ENCODE measurements around the gene CLEC3B.

CLEC3B gene

GRCh38 chr3:45007091-45007490, 19.0 kb upstream of the CLEC3B start:
- DNase-seq = no peak

GRCh38 chr3:45008117-45008516, 18.0 kb upstream of the CLEC3B start:
- no peak for DNase-seq

GRCh38 chr3:45009868-45010267, 16.2 kb upstream of the CLEC3B start:
- DNase-seq = no peak

DNA sequence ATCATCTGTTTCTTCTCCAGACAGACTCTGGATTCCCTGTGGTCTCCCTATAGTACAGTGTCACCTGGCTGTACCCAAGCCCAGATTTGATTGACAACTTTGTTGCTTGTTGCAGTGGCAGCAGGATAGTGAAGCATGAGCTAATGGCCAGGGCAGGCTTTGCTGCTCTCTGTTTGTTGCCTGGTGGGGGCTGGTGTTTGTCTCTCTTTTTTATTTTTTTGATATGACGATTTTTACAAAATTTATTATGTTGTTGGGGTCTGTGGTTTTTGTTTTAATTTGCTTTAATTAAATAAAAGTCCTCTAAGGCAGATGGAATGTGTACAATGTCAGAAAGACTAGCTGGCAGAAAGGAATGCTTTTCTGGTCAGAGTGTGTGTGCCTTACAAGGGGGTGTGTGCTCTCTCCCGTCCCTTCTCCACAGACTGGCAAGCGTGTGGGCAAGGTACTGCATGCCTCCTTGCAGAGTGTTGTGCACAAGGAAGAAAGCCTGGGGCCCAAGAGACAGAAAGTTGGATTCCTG, 15.2 kb upstream of the CLEC3B start:
- DNase-seq = no peak

DNA sequence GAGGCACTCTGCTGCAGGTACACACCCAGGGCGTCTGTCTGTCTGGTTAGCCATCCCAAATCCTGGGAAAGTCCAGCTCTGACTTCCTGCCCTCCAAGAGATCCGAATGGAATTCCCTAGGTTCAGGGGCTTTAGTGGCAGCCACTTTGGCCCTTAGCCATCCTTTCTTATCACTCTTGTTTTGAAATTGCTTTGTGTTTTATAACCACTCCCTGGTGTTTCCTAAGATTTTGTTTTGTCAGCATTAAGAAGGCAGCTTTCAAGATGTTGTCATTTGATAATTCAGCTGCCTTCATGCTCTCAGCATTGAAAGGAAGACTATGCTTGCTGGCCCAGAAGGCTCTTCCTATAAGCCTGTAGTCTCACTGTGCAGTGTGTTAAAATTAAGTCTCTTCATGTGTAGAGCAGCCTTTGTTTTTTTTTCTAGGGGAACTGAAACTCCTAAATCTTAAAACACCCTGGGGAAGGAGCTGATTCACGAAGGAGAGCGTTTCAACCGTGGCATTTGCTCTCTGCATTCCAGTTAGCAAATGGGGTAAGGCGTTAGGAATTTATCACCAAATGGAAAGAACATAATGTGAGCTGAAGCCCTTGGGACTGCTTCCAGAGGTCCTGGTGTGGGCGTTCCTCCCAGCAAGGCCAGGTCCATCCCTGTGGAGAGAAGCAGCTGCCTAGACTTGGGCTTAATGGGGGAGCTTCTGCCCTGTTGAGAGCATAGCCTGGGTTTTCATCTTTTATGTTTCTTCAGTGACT, 14.2 kb upstream of the CLEC3B start:
- DNase-seq = no peak

GRCh38 chr3:45012577-45012976, 13.5 kb upstream of the CLEC3B start:
- DNase-seq = no peak

DNA sequence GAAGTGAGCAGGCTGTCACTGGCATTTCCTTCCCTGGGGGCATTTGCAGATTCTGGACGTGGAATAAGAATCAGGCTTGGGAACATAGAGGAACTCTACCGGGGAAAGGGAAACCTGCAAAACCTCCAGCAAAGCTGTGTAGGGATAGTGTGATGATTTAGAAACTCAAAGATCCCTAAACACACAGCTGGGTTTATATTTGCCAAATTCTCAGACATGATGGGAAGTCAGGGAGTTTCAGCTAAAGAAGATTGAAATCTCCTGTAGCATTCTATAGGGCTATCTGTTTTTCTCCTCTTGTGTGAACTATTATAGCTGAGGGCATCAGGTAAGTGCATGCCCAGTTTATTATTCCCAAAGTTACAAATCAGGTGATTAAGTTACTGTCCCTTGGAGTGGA, 9.2 kb upstream of the CLEC3B start:
- no peak for DNase-seq

- DNase-seq = no peak
Observed at GRCh38 chr3:45017821-45018220, 8.3 kb upstream of the CLEC3B start.

DNA sequence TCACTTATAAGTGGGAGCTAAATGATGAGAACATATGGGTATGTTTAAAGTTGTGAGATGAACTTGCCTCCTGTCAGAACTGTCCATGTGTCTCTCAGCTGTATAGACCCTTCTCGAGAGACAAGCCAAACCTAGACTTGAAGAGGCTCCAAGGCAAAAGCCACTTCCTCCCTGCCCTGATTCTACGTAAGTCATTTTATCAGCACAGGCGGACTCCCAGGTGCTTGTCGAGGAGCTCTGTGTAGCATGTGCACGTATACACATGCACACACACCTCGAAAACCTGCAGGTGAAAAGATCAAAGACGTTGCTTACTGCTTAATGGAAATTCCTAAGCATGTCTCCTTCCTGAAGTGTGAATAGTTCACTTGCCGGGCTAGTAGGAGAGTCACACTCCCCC, 5.6 kb upstream of the CLEC3B start:
- no peak for DNase-seq

GRCh38 chr3:45021524-45022297, 4.4 kb upstream of the CLEC3B start:
- no peak for DNase-seq

DNA sequence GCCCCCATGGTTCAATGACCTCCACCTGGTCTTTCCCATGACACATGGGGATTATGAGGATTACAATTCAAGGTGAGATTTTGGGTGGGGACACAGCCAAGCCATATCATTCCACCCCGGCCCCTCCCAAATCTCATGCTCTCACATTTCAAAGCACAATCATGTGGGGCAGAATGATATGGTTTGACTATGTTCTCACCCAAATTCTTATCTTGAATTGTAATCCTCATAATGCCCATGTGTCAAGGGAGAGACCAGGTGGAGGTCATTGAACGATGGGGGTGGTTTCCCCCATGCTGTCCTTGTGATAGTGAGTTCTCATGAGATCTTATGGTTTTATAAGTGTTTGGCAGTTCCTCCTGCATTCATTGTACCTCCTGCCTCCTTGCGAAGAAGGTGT, 2.4 kb upstream of the CLEC3B start:
- no peak for DNase-seq

DNA sequence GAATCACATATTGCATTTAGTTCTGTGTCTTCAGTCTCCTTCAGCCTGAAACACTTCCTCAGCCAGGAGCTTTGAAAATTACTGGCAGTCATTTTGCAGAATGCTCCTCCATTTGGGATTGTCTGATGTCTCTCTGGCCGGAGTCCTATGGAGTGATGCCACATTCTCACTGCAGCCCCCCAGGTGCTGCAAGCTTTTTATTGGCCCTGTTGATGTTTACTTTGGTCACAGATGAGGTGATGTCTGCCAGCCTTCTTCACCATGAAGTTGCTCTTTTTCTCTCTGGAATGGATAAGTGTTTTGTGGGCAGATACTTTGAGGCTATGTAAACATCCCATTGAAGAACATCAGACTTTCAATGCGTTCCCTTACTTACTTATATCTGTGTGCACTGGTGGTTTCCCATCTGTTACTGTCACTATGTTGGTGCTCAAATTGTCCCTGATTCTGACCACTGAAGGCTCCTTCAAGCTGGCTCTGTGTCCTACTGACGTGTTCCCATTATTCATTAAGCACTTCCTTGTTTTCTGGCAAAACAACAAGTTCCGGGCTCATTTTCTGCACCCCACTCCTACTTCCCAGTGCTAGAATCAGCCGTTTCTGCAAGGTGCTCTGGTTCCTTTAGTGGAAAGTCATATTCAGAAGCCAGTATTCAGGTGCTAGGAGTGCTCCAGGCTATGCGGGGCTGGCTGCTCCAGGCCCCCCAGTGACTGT, 1.4 kb upstream of the CLEC3B start:
- no peak for DNase-seq

GRCh38 chr3:45026957-45027356, 854 bp downstream of the CLEC3B start:
- DNase-seq = no peak

DNA sequence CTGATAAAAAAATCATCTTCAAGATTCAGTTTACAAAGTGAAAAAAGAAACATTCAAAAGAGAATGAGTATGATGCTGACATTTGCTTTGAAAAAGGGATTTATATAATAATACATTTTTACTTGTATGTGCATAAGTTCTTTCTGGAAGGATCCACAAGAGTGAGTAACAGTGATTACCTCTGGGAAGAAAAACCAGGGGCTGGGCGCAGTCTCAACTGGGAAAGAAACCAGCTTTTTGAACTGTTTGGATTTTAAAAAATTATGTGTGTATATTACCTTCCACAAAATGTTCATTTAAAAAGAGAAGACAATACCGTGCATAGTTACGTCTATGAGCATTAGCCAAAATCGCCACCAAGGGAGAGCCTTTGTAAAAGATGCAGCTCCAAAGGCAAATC, 1.3 kb downstream of the CLEC3B start:
- DNase-seq = no peak

- no peak for DNase-seq
Observed at GRCh38 chr3:45029216-45029615, 3.1 kb downstream of the CLEC3B start.

DNA sequence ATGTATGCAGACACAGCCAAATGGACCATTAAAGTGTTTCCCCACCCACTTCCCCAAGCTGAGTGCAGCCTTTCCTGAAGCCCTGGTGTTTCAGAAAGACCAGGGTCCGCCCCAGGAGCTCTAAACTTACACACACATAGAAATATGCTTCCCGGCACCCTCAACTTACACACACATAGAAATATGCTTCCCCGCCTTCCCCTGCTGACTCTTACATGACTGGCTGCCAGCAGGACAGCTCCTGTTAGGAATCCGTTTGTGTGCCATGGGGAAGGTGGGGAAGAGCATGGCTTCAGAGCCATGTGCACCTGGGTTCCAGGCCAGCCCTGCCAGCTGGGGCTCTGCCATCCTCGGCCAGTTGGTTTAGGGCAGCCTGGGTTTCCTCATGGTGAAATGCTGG, 3.6 kb downstream of the CLEC3B start:
- DNase-seq = no peak

- no peak for DNase-seq
Observed at GRCh38 chr3:45031531-45031930, 5.4 kb downstream of the CLEC3B start.

- no peak for DNase-seq
Observed at GRCh38 chr3:45032113-45032512, 6.0 kb downstream of the CLEC3B start.

DNA sequence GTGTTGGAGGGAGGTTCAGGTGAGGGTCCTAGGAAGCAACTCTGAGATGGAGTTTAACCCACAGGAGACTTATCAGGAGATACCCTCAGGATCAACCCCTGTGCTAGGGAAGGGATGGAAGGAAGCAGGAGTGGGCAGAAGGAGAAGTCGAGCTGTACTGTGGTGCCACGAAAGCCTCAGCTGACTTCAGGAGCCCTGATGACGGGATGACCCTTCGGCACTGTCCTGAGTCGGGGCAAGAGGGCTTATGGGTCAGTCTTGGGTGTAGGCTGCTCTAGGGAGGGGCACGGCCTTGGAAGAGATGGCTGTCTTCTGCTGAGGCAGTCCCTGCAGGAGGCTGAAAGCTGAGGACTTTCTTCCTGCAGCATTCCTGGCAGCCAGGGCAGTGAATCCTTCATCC, 7.7 kb downstream of the CLEC3B start:
- no peak for DNase-seq

DNA sequence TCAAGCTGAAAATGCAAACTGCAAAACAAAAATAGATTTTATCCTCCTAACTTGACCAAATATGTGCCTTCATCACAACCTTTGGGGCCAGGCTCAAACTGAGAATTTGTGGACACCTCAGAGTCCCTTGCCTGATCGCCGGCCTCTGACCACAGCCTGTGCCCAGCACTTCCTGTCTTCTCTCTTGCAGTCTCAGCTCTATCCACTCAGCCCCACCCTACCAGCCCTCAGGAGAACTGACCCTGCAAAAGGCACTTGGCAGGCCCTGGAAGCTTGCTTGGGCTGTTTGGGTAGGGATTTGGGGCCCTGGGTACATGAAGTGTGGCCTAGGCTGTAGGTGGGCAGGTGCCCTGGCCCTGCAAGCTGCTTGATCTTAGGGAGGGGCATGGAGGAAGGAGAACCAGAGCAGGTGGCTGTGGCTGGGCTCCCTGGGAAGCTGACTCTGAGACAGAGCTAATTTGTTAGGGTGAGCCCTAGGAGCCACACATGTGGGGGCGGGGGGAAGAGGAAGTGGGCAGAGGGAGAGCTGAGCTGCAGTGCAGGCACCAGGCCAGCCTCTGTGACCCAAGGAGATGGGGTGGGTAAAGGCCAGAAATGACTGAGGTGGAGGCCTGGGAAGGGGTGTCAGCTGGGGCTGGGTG, 8.6 kb downstream of the CLEC3B start:
- DNase-seq = no peak

DNA sequence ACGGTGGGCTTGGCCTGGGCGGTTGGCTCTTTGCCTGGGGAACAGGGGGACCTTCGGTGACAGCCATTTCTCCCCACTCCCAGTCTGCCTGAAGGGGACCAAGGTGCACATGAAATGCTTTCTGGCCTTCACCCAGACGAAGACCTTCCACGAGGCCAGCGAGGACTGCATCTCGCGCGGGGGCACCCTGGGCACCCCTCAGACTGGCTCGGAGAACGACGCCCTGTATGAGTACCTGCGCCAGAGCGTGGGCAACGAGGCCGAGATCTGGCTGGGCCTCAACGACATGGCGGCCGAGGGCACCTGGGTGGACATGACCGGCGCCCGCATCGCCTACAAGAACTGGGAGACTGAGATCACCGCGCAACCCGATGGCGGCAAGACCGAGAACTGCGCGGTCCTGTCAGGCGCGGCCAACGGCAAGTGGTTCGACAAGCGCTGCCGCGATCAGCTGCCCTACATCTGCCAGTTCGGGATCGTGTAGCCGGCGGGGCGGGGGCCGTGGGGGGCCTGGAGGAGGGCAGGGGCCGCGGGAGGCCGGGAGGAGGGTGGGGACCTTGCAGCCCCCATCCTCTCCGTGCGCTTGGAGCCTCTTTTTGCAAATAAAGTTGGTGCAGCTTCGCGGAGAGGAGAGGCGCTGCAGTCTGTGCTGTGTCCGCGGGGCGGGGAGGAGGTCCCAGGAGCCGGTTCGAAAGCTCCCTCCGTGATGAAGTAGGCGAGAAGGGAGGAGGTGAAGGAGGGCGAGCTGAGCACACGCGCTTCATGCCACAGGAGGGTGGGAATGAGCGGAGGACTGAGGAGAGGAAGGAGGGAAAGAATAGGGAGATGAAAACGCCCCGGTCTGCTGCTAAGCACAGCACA, 9.6 kb downstream of the CLEC3B start:
- DNase-seq = no peak
